HG02759 (cell line): ENCODE data around the gene SGMS1.

Source experiments
- ATAC-seq: cut with Tn5 transposase; IDR thresholded peaks from one replicate; pipeline ENCODE4 v1.9.1; 2021; ENCODE audit warnings: mild to moderate bottlenecking, moderate library complexity; ENCODE audit not compliant: unreplicated experiment

SGMS1 gene

GRCh38 chr10:50613726-50614443 is 9.9 kb downstream of the SGMS1 start:
- no peak for ATAC-seq

DNA sequence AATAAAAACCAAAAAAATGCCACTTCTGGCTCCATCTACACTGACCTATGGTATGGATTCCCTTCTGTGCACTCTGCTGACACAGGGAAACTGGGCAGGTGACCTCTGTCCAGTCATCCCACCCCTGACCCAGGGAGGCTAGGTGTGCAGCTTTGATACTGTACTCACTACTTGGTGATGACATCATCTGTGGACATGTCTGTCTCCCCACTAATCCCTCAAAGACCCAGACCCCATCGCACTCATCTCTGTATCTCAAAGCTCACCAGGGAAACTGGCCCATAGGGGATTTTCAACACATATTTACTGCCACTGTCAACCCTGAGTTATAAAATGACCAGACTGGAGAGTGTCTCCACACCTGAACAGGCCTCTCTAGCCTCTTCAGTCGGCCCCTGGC is 10.6 kb downstream of the SGMS1 start:
- ATAC-seq: peak; percentile 74

- no peak for ATAC-seq
Measured at GRCh38 chr10:50610368-50610767, 13.4 kb downstream of the SGMS1 start.

GRCh38 chr10:50607356-50607925 is 16.3 kb downstream of the SGMS1 start:
- no peak for ATAC-seq

DNA sequence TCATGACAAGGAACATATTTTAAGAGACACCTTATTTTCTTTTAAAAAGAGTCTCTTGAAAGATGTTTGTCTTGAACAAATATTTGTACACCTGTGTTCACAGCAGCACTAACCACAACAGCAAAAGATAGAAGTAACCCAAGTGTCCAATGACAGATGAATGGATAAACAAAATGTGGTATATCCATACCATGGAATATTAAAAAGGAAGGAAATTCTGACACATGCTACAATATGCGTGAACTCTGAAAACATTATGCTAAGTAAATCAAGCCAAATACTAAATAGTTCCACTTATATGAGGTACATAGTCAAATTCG is 17.8 kb downstream of the SGMS1 start:
- ATAC-seq: no peak

DNA sequence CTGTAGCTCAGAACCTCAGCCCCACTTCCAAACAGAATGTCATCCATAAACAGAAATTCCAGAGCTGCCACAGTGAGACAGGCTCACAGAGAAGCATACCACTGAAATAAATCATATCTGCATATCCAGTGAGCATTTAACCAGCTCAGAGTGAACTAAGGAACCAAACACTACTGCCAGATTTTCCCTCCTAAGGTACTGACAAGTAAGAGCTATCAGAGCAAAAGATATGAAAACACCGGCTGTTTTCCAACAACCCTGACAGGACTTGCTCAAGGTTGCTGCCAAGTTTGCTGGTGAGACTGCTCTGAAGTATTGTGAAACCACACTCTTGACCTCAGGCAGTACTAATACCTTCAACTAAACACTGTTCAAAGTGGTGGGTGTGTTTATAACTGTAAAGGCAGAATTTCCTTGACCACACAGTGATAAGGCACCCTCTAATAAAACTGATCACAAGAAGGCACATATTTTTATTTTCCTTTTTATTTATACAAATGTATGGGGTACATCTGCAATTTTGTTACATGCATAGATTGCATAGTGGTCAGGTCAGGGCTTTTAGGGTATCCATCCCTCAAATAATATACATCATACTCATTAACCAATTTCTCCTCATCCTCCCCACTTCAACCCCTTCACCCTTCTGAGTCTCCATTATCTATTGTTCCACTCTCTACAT is 18.3 kb downstream of the SGMS1 start:
- ATAC-seq: peak; percentile 74

GRCh38 chr10:50604809-50605208 is 18.9 kb downstream of the SGMS1 start:
- ATAC-seq: no peak

GRCh38 chr10:50604049-50604640 is 19.6 kb downstream of the SGMS1 start:
- ATAC-seq: peak; percentile 70

- ATAC-seq: no peak
Measured at GRCh38 chr10:50603151-50603850, 20.5 kb downstream of the SGMS1 start.

GRCh38 chr10:50601974-50602373 is 21.8 kb downstream of the SGMS1 start:
- ATAC-seq: no peak

GRCh38 chr10:50600831-50601477 is 22.8 kb downstream of the SGMS1 start:
- no peak for ATAC-seq

- no peak for ATAC-seq
Measured at GRCh38 chr10:50600286-50600685, 23.5 kb downstream of the SGMS1 start.

DNA sequence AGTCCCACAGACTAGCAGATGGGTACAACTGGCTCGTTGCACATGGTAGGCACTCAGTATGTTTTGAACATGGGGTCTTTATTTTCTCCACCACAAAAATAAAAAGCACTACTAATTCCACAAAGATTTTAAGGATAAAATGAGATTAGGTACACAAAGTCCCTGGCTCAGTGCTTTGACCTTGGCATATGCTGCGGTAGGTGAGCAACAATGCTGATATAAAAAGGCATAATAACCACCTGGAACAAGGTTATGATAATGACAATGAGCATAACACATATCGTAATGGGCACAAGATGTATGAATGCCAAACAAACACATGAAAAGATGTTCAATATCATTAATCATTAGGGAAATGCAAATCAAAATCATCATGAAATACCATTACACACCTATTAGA is 26.9 kb downstream of the SGMS1 start:
- ATAC-seq: no peak

DNA sequence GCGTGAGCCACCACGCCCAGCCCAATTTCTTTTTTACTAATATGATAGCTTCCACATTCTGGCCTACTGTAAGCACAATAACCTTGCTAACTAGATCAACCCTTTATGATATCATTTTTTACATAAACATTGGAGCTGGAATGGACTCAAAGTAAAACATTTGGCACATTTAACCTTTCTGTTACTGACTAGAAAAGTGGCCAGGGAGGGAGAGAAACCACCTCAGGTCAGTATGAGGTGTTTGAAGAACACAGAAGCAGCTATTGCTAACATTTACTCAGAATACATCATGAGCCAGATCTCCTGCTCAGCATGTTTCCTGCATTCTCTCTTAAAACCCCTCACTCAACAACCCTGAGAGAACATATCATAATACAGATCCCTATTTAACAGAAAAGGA is 27.3 kb downstream of the SGMS1 start:
- ATAC-seq: no peak

GRCh38 chr10:50595785-50596184 is 28.0 kb downstream of the SGMS1 start:
- no peak for ATAC-seq

DNA sequence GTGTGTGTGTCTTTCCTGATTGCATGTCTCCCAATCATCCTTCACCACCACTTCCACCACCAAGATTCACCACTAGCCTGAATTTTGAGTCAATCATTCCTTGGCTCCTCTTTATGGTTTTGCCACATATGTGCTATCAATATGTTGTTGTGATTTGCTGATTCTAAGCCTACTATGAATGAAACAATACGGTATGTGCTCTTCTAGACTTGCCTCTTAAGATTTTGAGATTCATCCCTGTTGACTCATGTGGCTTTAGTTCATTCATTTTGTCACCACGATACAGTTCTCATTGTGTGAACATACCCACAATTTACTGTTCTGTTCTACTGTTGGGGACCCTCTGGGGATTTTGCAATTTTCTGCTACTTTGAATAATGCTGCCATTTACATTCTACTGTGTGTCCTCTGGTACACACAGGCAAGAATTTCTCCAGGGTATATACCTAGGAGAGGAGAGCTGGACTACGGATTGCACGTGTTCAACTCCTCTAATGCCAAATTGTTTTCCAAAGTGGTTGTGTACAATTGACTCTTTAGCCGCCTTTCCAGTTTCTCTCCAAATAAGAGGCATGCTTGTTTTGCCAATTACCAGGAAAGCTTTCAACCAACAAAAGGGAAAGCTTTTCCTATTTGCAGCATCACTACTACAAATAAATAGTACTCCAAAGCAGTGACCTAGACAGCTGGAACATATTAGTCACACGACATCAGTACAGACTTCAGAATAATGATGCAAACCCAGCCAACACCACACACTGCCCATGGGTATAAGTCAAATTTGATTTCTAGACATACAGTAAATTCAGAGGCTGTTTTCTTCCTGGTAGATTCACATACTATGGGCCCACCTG is 30.0 kb downstream of the SGMS1 start:
- no peak for ATAC-seq

GRCh38 chr10:50592961-50593418 is 30.8 kb downstream of the SGMS1 start:
- no peak for ATAC-seq

DNA sequence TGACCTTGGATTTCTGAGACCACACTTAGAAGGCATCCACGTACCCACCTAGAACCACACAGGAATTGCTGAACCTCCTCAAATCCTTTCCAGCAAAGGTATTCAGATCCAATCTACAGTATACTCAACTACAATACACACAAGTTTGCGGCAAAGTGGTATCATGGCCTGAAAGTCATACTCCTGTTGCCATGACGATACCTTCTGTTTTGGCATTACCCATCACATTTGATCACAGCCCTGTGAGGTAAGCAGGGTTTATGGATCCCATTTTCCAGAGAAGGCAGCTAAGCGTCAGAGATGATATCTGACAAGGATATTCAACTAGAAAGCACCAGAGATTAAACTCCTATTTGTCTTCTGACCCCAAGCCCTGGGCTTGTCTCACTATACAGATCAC is 32.8 kb downstream of the SGMS1 start:
- ATAC-seq: no peak

DNA sequence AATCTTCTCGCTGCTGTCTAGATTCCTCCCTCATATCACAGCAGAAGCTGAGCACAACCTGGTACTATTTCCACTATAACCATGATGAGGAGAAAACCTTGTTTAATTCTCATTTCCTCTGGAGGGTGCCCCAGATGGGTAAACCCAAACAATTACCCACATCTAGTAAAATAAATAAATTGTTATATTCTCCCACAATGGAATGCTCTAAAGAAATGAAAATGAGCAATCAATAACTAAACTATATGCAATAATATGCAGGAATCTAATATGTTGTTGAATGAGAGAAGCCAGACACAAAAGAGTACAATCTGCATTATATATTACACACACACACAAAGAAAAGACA is 37.0 kb downstream of the SGMS1 start:
- no peak for ATAC-seq
